WTC11 (cell line): ENCODE data around the gene DYRK2. TPM values are rescaled to one million over a fixed set of nuclear protein-coding genes. Genes with fewer than 3 reads are reported as not detected.

Experiments
- ATAC-seq: fragments of 200-7000 bp; cut with Tn5 transposase; 2 replicates; pipeline ENCODE4 v1.10.0; 2021; ENCODE audit warnings: mild to moderate bottlenecking, moderate library complexity
- Bru-seq: library from RNA; stranded (reverse); fragments of 400-500 nt; gene quantifications from one replicate; lab custom pipeline; 2021; lab: Mats Ljungman, UMichigan
- CTCF ChIA-PET: fragments of 300-600 bp; sonication (Branson Sonifier 250); formaldehyde crosslinking; loops from one replicate; lab custom pipeline; 2021; ENCODE audit warnings: antibody characterized with exemption; lab: Charles Lee
- POLR2A ChIA-PET: fragments of 350-600 bp; sonication (Branson Sonifier 250); formaldehyde crosslinking; loops from one replicate; lab custom pipeline; 2021; ENCODE audit warnings: antibody characterized with exemption; lab: Charles Lee
- DNase-seq: peaks from one replicate; pipeline ENCODE4 v3.0.0; 2021; ENCODE audit warnings: low spot score
- H3K27ac Mint-ChIP-seq: 2 replicates; pipeline ENCODE4 v1.8.0; 2021; ENCODE audit warnings: mixed read lengths
- H3K27me3 Mint-ChIP-seq: 2 replicates; pipeline ENCODE4 v1.8.0; 2021; ENCODE audit warnings: low read depth, mild to moderate bottlenecking, moderate library complexity, mixed read lengths
- H3K36me3 Mint-ChIP-seq: 2 replicates; pipeline ENCODE4 v1.8.0; 2021; ENCODE audit warnings: mixed read lengths
- H3K4me1 Mint-ChIP-seq: 2 replicates; pipeline ENCODE4 v1.8.0; 2022; ENCODE audit warnings: mixed read lengths
- H3K4me3 Mint-ChIP-seq: 2 replicates; pipeline ENCODE4 v1.8.0; 2021; ENCODE audit warnings: mild to moderate bottlenecking, moderate library complexity, mixed read lengths
- H3K9me3 Mint-ChIP-seq: 2 replicates; pipeline ENCODE4 v1.8.0; 2021; ENCODE audit warnings: mixed read lengths
- ARID4B ChIP-seq: sonication (generic); formaldehyde crosslinking; IDR thresholded peaks from 2 replicates; pipeline ENCODE4 v1.8.0; 2023; ENCODE audit warnings: missing genetic modification reagents, mild to moderate bottlenecking, borderline replicate concordance
- E2F5 ChIP-seq: sonication (generic); formaldehyde crosslinking; IDR thresholded peaks from 2 replicates; pipeline ENCODE4 v1.8.1; 2022; ENCODE audit warnings: mild to moderate bottlenecking, moderate library complexity, missing genetic modification reagents
- ERG ChIP-seq: fragments of 250-450 bp; sonication (Bioruptor Pico); IDR thresholded peaks from 2 replicates; pipeline ENCODE4 v1.8.0; 2021; ENCODE audit warnings: mild to moderate bottlenecking
- GABPB1 ChIP-seq: sonication (generic); formaldehyde crosslinking; IDR thresholded peaks from 2 replicates; pipeline ENCODE4 v1.8.1; 2023; ENCODE audit warnings: mild to moderate bottlenecking, missing genetic modification reagents
- GRHL2 ChIP-seq: fragments of 250-450 bp; sonication (Bioruptor Pico); IDR thresholded peaks from 2 replicates; pipeline ENCODE4 v1.8.0; 2022; ENCODE audit warnings: mild to moderate bottlenecking, moderate library complexity; ENCODE audit not compliant: insufficient replicate concordance, severe bottlenecking
- KAT7 ChIP-seq: sonication (generic); formaldehyde crosslinking; IDR thresholded peaks from 2 replicates; pipeline ENCODE4 v1.8.1; 2023; ENCODE audit warnings: missing genetic modification reagents, mild to moderate bottlenecking, borderline replicate concordance
- MAX ChIP-seq: sonication (generic); formaldehyde crosslinking; IDR thresholded peaks from 2 replicates; pipeline ENCODE4 v1.8.0; 2022; ENCODE audit warnings: mild to moderate bottlenecking, missing genetic modification reagents
- MLX ChIP-seq: sonication (generic); formaldehyde crosslinking; IDR thresholded peaks from 2 replicates; pipeline ENCODE4 v1.8.1; 2023; ENCODE audit warnings: mild to moderate bottlenecking, missing genetic modification reagents, moderate library complexity
- MYBL2 ChIP-seq: sonication (generic); formaldehyde crosslinking; IDR thresholded peaks from 2 replicates; pipeline ENCODE4 v1.8.1; 2023; ENCODE audit warnings: mild to moderate bottlenecking, moderate library complexity, missing genetic modification reagents
- RORB ChIP-seq: fragments of 250-450 bp; sonication (Bioruptor Pico); IDR thresholded peaks from 2 replicates; pipeline ENCODE4 v1.9.0; 2021; ENCODE audit warnings: mild to moderate bottlenecking
- SP1 ChIP-seq: sonication (generic); formaldehyde crosslinking; conservative IDR thresholded peaks from 2 replicates; pipeline ENCODE4 v1.8.1; 2022; ENCODE audit warnings: missing genetic modification reagents
- USF1 ChIP-seq: sonication (generic); formaldehyde crosslinking; IDR thresholded peaks from 2 replicates; pipeline ENCODE4 v1.8.0; 2022; ENCODE audit warnings: mild to moderate bottlenecking, missing genetic modification reagents
- ZBTB43 ChIP-seq: sonication (generic); formaldehyde crosslinking; IDR thresholded peaks from 2 replicates; pipeline ENCODE4 v1.8.1; 2023; ENCODE audit warnings: mild to moderate bottlenecking, missing genetic modification reagents
- ZNF263 ChIP-seq: sonication (generic); formaldehyde crosslinking; IDR thresholded peaks from 2 replicates; pipeline ENCODE4 v1.8.1; 2022; ENCODE audit warnings: low read depth, mild to moderate bottlenecking, moderate library complexity, missing genetic modification reagents
- ZNF416 ChIP-seq: fragments of 250-450 bp; sonication (Bioruptor Pico); IDR thresholded peaks from 2 replicates; pipeline ENCODE4 v1.9.0; 2021; ENCODE audit warnings: mild to moderate bottlenecking, inconsistent platforms
- long read RNA-seq, 3 experiments: library from RNA in 1 of 3; library from capped mRNA in 1 of 3; library from polyadenylated mRNA in 1 of 3; unstranded in 2 of 3; stranded (forward) in 1 of 3; transcript quantifications; one replicate each; pipeline ENCODE4 v2.0.0, GENCODE V29; 2021
- total RNA-seq: library from RNA; stranded (reverse); gene quantifications from 3 replicates; pipeline ENCODE4 v1.2.3, GENCODE V29; 2021

Gene DYRK2
- total RNA-seq (32.7 to 38.1 TPM (median 36.1 TPM) in 3 replicates), Bru-seq, nascent RNA (percentile 97 among the genes with signal in this experiment)
- long read RNA-seq, experiment 1, full-length matches to known transcripts, result 66 of 95 reads
- long read RNA-seq, experiment 1, partial matches to known transcripts, result 0 of 95 reads
- long read RNA-seq, experiment 1, other reads (novel, unspliced or antisense), result 29 of 95 reads
- long read RNA-seq, experiment 2, full-length matches to known transcripts, result 11 of 36 reads
- long read RNA-seq, experiment 2, partial matches to known transcripts, result 1 of 36 reads
- long read RNA-seq, experiment 2, other reads (novel, unspliced or antisense), result 24 of 36 reads
- long read RNA-seq, experiment 3, result 0 reads

- H3K36me3 Mint-ChIP-seq, result peaks cover 8% of the 10 kb centered on the region
- POLR2A ChIA-PET, result interaction anchor here (1.0 to 1.5 kb wide), 4 partner anchors 10 to 293 kb away, joined by 3 to 5 read pairs (median 4); no protein-coding TSS in a partner anchor
- TF ChIP-seq ARID4B (CRISPR knock-in tag) (0 out of 2 replicates have a peak, but pooled peaks have one; percentile 51), GRHL2 (CRISPR knock-in tag) (no peak), SP1 (peak; percentile 50), E2F5 (0 out of 2 replicates have a peak, but pooled peaks have one; percentile 13), GABPB1 (CRISPR knock-in tag) (no peak), USF1 (CRISPR knock-in tag) (0 out of 2 replicates have a peak, but pooled peaks have one; percentile 15), MAX (CRISPR knock-in tag) (peak; percentile 23; the same call in 1 of the 2 replicates), ZNF263 (CRISPR knock-in tag) (no peak), KAT7 (CRISPR knock-in tag) (peak; percentile 5; the same call in 1 of the 2 replicates), ZBTB43 (0 out of 2 replicates have a peak, but pooled peaks have one; percentile 42), MYBL2 (CRISPR knock-in tag) (peak; percentile 79; the same call in 1 of the 2 replicates), ZNF416 (0 out of 2 replicates have a peak, but pooled peaks have one; percentile 18)
- peak within 1 kb of the TSS; percentile 81 for H3K27ac Mint-ChIP-seq
- H3K9me3 Mint-ChIP-seq, result peaks cover 6% of the 10 kb centered on the region; the same call in 1 of the 2 replicates
- H3K4me1 Mint-ChIP-seq, result peaks cover 35% of the 10 kb centered on the region
- peak within 1 kb of the TSS; percentile 97 for H3K4me3 Mint-ChIP-seq
- DNase-seq, result peak; percentile 75
- CTCF ChIA-PET, result interaction anchor here (1.1 to 1.7 kb wide), 6 partner anchors 10 to 294 kb away, joined by 3 to 8 read pairs (median 6); no protein-coding TSS in a partner anchor
- H3K27me3 Mint-ChIP-seq, result no peaks in the 10 kb centered on the region
- ATAC-seq, result peak; percentile 38
Measured at GRCh38 chr12:67648521-67649260, at the start of gene DYRK2. DYRK2 (plus strand) TSS chr12:67648745; CDS start chr12:67649134, 389 bp downstream.

GRCh38 chr12:67599691-67600090, 48.9 kb upstream of the DYRK2 start:
- POLR2A ChIA-PET, result no interaction called here
- no peak overlapping the region for H3K4me3 Mint-ChIP-seq
- peaks cover 15% of the 10 kb centered on the region for H3K4me1 Mint-ChIP-seq
- ATAC-seq (no peak), DNase-seq (no peak)
- CTCF ChIA-PET, result no interaction called here
- TF ChIP-seq RORB, result no peak
- no peak for TF ChIP-seq ERG
- TF ChIP-seq MLX, result no peak
- H3K36me3 Mint-ChIP-seq, result peaks cover 12% of the 10 kb centered on the region
- no peak overlapping the region for H3K27ac Mint-ChIP-seq
- peaks cover 25% of the 10 kb centered on the region for H3K9me3 Mint-ChIP-seq
- H3K27me3 Mint-ChIP-seq, result no peaks in the 10 kb centered on the region; the same call in 1 of the 2 replicates
